Measurements from ENCODE around the gene ELAVL1. TPM values are rescaled to one million over a fixed set of nuclear protein-coding genes. Genes with fewer than 3 reads are reported as not detected.

ELAVL1 gene
- total RNA-seq, 4 donors from 2014 or later = 14.1 to 71.7 (median 39.3) TPM

DNA sequence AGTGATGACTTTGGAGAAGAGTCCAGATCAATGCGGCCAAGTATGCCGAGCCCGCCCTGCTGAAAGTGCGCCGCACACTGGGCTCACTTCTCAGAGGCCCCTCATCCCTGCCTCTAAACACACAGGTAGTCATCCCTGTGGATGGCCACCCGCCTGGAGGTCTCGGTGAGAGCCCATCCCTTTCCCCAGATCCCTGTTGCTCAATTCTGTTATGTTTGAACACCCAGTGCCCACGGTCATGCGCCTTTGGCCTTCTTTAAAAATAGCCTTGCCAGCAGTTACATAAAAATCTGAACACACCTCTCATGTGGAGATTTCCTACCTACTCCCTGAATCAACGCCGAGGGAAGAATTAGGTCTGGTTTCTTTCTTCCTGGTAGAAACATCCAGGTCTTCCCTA is 11.9 kb downstream of the ELAVL1 start:
- peaks cover 0 to under 1% of the 10 kb centered on the region in 2 donors for H3K4me1 ChIP-seq

DNA sequence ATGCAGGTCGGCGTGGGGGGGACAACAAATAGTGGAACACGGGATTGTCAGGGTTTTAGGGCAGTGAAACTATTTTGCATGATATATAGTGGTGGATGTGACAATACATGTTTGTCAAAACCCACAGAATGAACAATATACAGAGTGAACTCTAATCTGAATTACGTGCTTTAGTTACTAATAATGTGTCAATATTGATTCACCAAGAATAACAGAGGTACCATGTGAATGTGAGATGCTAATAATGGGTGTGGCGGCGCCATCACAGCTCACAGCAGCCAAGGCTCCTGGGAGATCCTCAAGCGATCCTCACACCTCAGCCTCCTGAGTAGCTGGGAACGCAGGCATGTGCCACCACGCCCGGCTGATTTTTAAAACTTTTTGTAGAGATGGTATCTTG is 12.9 kb downstream of the ELAVL1 start:
- Histone ChIP-seq H3K9me3 (no peaks in the 10 kb centered on the region), H3K4me3 (no peak overlapping the region), H3K27me3 (no peaks in the 10 kb centered on the region), H3K36me3 (no peaks in the 10 kb centered on the region), H3K27ac (no peak overlapping the region), H3K4me1 (no peaks in the 10 kb centered on the region)
- no peak for DNase-seq
- intact Hi-C loops (cut with DNase I; ENCODE audit: low total_unique reads) = no loop called here
- TF ChIP-seq, protein P1, sequence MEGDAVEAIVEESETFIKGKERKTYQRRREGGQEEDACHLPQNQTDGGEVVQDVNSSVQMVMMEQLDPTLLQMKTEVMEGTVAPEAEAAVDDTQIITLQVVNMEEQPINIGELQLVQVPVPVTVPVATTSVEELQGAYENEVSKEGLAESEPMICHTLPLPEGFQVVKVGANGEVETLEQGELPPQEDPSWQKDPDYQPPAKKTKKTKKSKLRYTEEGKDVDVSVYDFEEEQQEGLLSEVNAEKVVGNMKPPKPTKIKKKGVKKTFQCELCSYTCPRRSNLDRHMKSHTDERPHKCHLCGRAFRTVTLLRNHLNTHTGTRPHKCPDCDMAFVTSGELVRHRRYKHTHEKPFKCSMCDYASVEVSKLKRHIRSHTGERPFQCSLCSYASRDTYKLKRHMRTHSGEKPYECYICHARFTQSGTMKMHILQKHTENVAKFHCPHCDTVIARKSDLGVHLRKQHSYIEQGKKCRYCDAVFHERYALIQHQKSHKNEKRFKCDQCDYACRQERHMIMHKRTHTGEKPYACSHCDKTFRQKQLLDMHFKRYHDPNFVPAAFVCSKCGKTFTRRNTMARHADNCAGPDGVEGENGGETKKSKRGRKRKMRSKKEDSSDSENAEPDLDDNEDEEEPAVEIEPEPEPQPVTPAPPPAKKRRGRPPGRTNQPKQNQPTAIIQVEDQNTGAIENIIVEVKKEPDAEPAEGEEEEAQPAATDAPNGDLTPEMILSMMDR (IDR thresholded peaks at IDR 0.05) = no peak
- TF ChIP-seq POLR2A (IDR thresholded peaks at IDR 0.05) = no peak

More for the DNA sequence above, 11.9 kb downstream of the ELAVL1 start:
- no peak overlapping the region for H3K27ac ChIP-seq
- no peak for TF ChIP-seq POLR2A (IDR thresholded peaks at IDR 0.05)
- TF ChIP-seq, protein P1 (IDR thresholded peaks at IDR 0.05) = no peak
- intact Hi-C loops (cut with DNase I; ENCODE audit: low total_unique reads) = no loop called here
- DNase-seq = no peak
- no peak overlapping the region for H3K4me3 ChIP-seq
- H3K36me3 ChIP-seq = no peaks in the 10 kb centered on the region
- H3K9me3 ChIP-seq = no peaks in the 10 kb centered on the region
- H3K27me3 ChIP-seq = no peaks in the 10 kb centered on the region

DNA sequence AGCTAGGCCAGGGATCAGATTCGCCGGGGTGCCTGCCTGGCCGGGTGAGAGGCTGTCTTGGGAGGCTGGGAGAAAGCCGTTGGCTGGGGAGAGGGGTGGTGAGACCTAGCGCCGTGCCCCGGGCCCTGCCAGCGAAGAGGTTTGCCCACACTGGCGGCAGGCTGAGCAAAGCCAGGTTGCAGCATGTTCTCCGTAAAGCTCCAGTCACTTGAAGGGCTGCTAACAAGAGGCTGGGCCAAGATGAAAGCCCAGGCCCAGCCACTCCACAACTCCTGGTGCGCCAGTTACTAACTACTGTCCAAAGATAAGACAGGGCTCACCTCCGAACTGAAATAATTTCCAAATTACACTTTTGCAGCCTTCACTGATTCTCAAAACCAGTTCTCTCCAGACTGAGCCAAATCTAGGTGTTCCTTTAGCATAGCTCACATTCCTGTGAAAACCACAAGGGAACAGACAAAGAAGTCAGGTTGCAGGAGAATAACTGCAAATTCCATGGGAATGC is 16.3 kb downstream of the ELAVL1 start:
- no peak overlapping the region for H3K27ac ChIP-seq
- H3K4me1 ChIP-seq = no peaks in the 10 kb centered on the region
- no peaks in the 10 kb centered on the region for H3K27me3 ChIP-seq

DNA sequence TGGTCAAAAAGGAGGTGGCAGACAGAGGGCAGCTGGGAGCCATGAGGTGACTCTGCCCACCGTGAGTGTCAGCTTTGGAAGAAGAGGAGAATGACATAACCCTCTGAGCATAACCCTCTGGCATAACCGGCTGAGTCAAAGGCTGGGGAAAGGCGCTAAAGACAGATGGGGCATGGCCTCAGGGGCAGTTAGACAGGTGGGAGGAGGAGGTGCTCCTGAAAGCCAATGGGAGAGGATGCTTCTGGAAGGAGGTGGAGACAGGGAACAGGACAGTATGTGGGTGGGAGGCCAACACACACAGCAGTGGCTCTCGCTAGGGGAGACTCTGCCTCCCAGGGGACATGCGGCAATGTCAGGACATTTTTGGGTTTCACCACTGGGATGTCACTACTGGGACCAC is 17.1 kb downstream of the ELAVL1 start:
- Histone ChIP-seq H3K36me3 (no peaks in the 10 kb centered on the region), H3K4me1 (no peaks in the 10 kb centered on the region), H3K27ac (no peak overlapping the region), H3K4me3 (no peak overlapping the region), H3K27me3 (no peaks in the 10 kb centered on the region), H3K9me3 (no peaks in the 10 kb centered on the region)
- DNase-seq = no peak
- intact Hi-C loops (cut with DNase I; ENCODE audit: low total_unique reads) = no loop called here
- TF ChIP-seq, protein P1 (IDR thresholded peaks at IDR 0.05) = no peak
- TF ChIP-seq POLR2A (IDR thresholded peaks at IDR 0.05) = no peak

More for the DNA sequence above, 16.3 kb downstream of the ELAVL1 start:
- H3K4me3 ChIP-seq = no peak overlapping the region
- H3K9me3 ChIP-seq = no peaks in the 10 kb centered on the region
- TF ChIP-seq, protein P1 (IDR thresholded peaks at IDR 0.05) = no peak
- no peak for TF ChIP-seq POLR2A (IDR thresholded peaks at IDR 0.05)
- no peaks in the 10 kb centered on the region for H3K36me3 ChIP-seq
- no peak for DNase-seq
- intact Hi-C loops (cut with DNase I; ENCODE audit: low total_unique reads) = no loop called here

DNA sequence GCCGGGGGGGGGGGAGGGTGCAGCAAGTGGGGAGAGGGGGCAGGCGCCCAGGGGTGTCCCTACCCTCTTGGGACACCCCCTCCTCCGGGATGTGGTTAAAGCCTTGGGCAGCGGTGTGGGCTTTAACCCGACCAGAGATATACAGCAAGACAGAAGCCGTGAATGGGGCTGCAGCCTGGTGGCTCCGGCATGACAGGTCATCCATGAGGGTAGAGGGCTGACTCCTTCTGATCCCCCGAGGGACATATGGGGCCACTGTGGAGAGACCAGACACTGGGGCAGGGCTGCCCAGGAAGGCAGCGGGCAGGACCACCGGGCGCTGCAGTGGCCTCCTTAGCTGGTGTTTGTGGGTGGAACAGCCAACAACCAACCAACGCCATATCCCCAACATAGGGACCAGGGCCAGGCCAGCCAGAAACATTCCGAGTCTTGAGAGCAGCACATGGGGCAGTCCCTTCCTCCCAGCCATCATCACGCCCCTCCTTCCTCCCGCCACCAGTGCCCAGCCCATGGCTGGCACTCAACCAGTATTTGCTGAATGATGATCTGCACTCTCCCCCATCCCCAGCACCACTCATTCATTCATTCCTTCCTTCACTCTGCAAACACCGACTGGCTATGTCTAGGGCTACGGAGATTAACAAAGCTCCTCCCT is 18.2 kb downstream of the ELAVL1 start:
- H3K27me3 ChIP-seq = no peaks in the 10 kb centered on the region
- H3K4me3 ChIP-seq = no peak overlapping the region
- peak overlapping the region in 1 of 2 donors; percentile 35 for H3K27ac ChIP-seq
- intact Hi-C loops (cut with DNase I; ENCODE audit: low total_unique reads) = no loop called here
- H3K4me1 ChIP-seq = no peaks in the 10 kb centered on the region
- no peaks in the 10 kb centered on the region for H3K36me3 ChIP-seq
- TF ChIP-seq, protein P1 (IDR thresholded peaks at IDR 0.05) = no peak
- TF ChIP-seq POLR2A (IDR thresholded peaks at IDR 0.05) = no peak
- no peak for DNase-seq
- H3K9me3 ChIP-seq = no peaks in the 10 kb centered on the region
